HL-60 (cell line): ENCODE data around the gene SETD7.

Experiments used
- DNase-seq, 2 experiments: peaks; one replicate each; pipeline ENCODE4 v3.0.0-alpha.2; 2010 to 2020; ENCODE audit warnings: low read depth in 1 of 2, low spot score in 1 of 2
- H3K27ac ChIP-seq: fragments of 250-450 bp; sonication (Bioruptor Pico); replicated peaks from 2 replicates; pipeline ENCODE4 v1.5.1; 2020; ENCODE audit warnings: mild to moderate bottlenecking, moderate library complexity
- H3K27me3 ChIP-seq: fragments of 250-450 bp; sonication (Bioruptor Pico); 2 replicates; pipeline ENCODE4 v1.5.1; 2021; ENCODE audit warnings: mild to moderate bottlenecking, moderate library complexity; ENCODE audit not compliant: insufficient read depth, poor library complexity, severe bottlenecking
- H3K4me3 ChIP-seq: replicated peaks from 2 replicates; pipeline ENCODE4 v1.5.1; 2011; ENCODE audit warnings: mild to moderate bottlenecking, control low read depth, low read length; ENCODE audit not compliant: insufficient read depth
- CTCF ChIP-seq: IDR thresholded peaks from one replicate; pipeline ENCODE4 v1.5.1; 2011; ENCODE audit warnings: low read length, control low read depth, inconsistent platforms; ENCODE audit not compliant: insufficient read depth
- GABPA ChIP-seq: IDR thresholded peaks from 2 replicates; pipeline ENCODE4 v1.6.1; 2012; ENCODE audit warnings: low read depth
- POLR2AphosphoS5 ChIP-seq: IDR thresholded peaks from 2 replicates; pipeline ENCODE4 v1.6.1; 2012; ENCODE audit warnings: low read depth
- REST ChIP-seq: IDR thresholded peaks from 2 replicates; pipeline ENCODE4 v1.6.1; 2012; ENCODE audit warnings: low read depth; ENCODE audit not compliant: insufficient replicate concordance
- SPI1 ChIP-seq: IDR thresholded peaks from 2 replicates; pipeline ENCODE4 v1.6.1; 2012; ENCODE audit warnings: low read depth, mild to moderate bottlenecking, borderline replicate concordance

The SETD7 gene

GRCh38 chr4:139499186-139499585 lies 56.8 kb downstream of the SETD7 start:
- TF ChIP-seq GABPA (no peak), CTCF (no peak), SPI1 (no peak), POLR2AphosphoS5 (no peak), REST (no peak)
- Histone ChIP-seq H3K27ac (no peak overlapping the region), H3K27me3 (no peaks in the 10 kb centered on the region), H3K4me3 (no peak overlapping the region)
- DNase-seq: no peak

GRCh38 chr4:139493176-139493575 lies 62.8 kb downstream of the SETD7 start:
- H3K27me3 ChIP-seq: no peaks in the 10 kb centered on the region
- no peak overlapping the region for H3K4me3 ChIP-seq
- TF ChIP-seq GABPA: no peak
- TF ChIP-seq SPI1: no peak
- no peak for TF ChIP-seq POLR2AphosphoS5
- no peak for TF ChIP-seq REST
- no peak for TF ChIP-seq CTCF
- no peak overlapping the region for H3K27ac ChIP-seq
- no peak for DNase-seq

GRCh38 chr4:139492429-139492828 lies 63.6 kb downstream of the SETD7 start:
- Histone ChIP-seq H3K27ac (no peak overlapping the region), H3K4me3 (no peak overlapping the region), H3K27me3 (no peaks in the 10 kb centered on the region)
- TF ChIP-seq CTCF (no peak), GABPA (no peak), REST (no peak), SPI1 (no peak), POLR2AphosphoS5 (no peak)
- DNase-seq: no peak
